Stimulated activated CD4-positive, alpha-beta T cell treated with anti-CD3 and anti-CD28 coated beads, Interleukin-1b, Interleukin-23, amount 100 ng/mL, for 4 hours (primary cell): ENCODE results near the gene TFRC.
"Not testable (repeated sequence)": the region's sequence is repeated elsewhere in the genome, so short reads cannot be mapped to it uniquely, and the experiment has no call there.

Experiments used
- DNase-seq, 2 donors: peaks; one replicate each; pipeline ENCODE4 v3.0.0-alpha.2; 2020; ENCODE audit warnings: low read depth in 2 of 2

Gene TFRC

DNA sequence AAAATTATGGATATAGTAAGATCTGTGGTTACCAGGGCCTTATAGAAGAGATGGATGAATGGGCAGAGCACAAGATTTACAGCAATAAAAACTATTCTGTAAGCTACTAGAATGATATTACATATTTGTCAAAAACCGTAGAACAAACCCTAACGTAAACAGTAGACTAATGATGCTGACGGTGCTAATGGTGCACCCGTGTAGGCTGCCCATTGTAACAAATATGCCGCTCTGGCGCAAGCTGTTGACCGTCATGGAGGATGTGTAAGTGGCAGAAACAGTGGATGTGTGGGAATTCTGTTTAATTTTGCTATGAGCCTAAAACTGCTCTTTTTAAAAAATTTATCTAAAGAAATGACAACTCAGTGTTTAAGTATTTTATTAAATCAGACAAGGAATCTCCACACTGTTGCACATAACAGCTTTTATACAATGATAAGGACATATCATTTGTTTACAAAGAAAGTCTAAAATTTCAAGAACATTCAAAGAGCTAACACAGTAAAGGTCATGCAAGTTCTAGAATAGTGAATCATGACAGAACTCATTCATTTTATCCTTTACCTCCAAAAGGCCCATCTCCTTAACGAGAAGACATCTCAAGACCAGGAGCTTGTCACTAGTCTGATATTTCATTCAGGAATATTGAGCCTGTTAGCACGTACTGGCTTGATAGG lies 32.8 kb downstream of the TFRC start:
- DNase-seq: no peak

DNA sequence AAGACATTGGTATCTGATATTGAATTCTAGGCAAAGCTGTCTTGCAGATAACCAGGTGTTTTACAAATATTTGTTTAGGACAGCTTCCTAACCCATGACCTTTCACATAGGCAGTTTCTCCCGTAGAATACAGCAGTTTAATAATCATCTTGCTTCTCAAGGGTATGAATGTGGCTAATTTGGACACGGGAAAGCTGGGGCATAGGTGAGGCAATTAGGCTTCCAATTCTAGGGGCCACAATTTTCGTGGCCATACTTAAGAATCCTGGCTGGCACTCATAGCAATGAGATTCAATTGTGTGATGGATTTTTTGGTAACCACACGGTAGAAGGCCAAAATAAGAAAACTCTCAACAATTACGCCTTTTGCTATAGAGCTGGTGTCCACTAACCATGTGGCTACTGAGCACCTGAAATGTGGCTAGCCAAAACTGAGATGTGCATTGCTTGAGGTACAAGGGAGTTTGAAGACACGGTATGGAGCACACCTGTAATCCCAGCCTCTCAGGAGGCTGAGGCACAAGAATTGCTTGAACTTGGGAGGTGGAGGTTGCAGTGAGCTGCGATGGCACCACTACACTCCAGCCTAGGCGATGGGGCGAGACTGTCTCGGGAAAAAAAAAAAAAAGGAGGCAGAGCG lies 34.4 kb downstream of the TFRC start:
- DNase-seq: no peak

- DNase-seq: no peak
Observed at GRCh38 chr3:196044513-196044912, 37.4 kb downstream of the TFRC start.

DNA sequence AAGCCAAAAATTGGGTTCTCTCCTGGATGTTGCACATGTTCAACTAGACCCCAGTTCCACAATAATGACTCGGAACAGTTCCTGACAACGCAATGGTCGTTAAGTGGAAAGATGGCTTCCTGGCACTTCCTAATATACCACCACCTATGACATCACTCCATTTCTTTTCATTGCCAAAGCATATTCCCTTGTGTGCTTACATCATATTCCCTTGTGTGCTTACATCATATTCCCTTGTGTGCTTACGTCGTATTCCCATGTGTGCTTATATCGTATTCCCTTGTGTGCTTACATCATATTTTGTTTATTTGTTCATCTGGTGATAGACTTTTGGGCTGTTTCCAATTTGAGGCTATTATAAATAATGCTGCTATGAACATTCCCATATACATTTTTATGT lies 39.2 kb downstream of the TFRC start:
- no peak for DNase-seq

DNA sequence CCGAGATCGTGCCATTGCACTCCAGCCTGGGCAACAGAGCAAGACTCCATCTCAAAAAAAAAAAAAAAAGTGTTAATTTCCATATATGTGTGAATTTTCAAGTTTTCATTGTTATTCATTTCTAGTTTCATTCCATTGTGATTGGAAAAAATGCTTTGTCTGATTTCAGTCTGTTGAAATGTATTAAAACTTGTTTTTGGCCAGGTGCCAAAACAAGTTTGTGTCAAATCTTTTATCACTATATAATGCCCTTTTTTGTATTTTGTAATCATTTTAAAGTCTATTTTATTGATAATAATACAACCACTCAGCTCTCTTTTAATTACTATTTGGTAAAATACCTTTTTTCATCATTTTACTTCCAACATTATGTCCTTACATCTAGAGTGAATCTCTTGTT lies 42.5 kb downstream of the TFRC start:
- no peak for DNase-seq

DNA sequence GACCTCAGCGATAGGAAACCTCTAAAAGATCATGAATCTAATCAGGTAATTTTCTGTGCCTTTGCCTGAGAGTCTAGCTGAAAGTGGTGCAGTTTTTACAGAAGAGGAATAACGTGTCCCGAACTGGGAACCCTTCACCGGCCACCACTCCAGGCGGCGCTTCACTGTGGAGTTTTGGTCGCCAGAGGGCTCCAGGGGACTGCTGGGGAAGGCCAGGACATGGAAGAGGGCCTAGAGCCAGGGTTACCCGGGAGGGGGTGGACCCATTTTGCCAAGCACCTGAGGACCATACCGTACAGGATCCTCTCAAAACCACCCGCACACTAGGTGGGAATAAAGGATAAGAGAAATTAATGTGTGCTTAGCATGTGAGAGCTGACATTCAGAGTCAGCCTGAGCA lies 55.8 kb downstream of the TFRC start:
- not testable (repeated sequence) for DNase-seq

GRCh38 chr3:196024968-196025367 lies 56.9 kb downstream of the TFRC start:
- DNase-seq: no peak

GRCh38 chr3:196023947-196024346 lies 57.9 kb downstream of the TFRC start:
- no peak for DNase-seq

DNA sequence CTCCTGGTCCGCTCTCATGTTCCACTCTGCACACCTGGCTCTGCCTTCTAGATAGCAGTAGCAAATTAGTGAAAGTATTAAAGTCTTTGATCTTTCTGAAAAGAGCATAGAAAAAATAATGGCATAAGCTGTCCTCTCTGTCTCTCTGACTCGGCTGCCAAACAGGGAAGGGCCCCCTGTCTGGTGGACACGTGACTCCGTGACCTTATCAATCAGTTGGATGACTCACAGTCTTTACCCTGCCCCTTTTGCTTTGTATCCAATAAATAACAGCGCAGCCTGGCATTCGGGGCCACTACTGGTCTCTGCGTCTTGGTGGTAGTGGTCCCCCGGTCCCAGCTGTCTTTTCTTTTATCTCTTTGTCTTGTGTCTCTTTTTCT lies 59.4 kb downstream of the TFRC start:
- DNase-seq: not testable (repeated sequence)

DNA sequence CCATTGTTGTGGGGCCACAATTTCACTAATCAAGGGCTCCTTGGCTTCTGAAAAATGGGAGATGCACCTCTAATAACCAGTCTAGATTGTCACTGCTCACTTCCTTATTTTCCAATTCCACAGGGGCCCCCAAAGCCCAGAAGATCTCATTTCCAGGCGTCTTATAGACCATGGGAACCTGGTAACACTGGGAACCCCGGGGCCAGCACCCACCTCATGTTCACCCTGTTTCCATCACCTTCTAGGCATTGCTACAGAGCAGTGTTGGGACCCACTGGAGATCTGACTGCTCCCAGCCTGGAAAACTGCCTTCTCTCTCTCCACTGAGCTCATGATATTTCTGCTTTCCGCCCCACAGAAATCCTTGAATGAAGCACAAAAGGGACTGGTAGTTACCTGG lies 61.5 kb downstream of the TFRC start:
- no peak for DNase-seq

GRCh38 chr3:196019576-196019975 lies 62.3 kb downstream of the TFRC start:
- not testable (repeated sequence) for DNase-seq

DNA sequence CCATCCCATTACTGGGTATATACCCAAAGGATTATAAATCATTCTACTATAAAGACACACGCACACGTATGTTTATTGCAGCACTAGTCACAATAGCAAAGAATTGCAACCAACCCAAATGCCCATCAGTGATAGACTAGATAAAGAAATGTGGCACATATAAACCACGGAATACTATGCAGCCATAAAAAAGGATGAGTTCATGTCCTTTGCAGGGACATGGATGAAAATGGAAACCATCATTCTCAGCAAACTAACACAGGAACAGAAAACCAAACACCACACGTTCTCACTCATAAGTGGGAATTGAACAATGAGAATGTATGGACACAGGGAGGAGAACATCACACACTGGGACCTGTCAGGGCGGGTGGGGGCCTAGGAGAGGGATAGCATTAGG lies 63.7 kb downstream of the TFRC start:
- not testable (repeated sequence) for DNase-seq

- DNase-seq: no peak
Observed at GRCh38 chr3:196016485-196016884, 65.4 kb downstream of the TFRC start.

GRCh38 chr3:196016059-196016458 lies 65.8 kb downstream of the TFRC start:
- DNase-seq: no peak

DNA sequence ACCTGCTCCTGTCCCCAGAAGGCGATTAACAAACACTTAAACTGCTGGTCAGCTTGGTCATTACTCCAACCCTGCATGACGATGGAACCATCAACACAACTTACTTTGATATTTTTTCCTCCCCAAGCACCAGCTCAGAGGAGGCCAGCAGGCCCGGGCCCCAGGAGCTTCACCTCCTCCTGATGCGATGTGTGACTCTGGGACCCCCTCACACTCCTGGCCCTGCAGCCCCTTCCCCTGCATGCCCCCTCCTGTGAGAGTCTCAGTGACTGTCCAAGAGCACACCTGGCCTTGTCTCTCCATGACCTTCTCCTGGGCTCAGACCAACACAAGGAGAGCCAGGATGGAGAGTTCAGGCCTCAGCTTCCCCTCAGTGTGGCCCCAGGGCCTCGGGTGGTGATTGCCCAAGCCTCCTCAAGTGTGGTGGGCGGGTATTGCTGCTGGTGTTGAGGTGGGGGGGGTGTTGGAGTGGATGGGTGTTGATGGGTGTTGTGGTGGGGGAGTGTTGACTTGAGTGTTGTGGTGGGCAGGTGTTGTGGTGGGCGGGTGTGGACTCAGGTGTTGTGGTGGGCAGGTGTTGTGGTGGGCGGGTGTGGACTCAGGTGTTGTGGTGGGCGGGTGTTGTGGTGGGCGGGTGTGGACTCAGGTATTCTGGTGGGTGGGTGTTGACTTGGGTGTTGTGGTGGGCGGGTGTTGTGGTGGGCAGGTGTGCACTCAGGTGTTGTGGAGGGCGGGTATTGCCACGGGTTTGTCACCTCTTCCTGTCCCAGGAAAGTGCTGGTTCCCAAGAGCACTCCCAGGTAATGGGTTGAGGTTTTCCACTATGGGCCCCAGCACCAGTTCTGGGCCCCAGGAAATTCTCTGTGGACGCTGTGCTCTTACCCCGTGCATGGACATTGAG lies 68.1 kb downstream of the TFRC start:
- DNase-seq: no peak

GRCh38 chr3:196012941-196013476 lies 68.9 kb downstream of the TFRC start:
- no peak for DNase-seq

DNA sequence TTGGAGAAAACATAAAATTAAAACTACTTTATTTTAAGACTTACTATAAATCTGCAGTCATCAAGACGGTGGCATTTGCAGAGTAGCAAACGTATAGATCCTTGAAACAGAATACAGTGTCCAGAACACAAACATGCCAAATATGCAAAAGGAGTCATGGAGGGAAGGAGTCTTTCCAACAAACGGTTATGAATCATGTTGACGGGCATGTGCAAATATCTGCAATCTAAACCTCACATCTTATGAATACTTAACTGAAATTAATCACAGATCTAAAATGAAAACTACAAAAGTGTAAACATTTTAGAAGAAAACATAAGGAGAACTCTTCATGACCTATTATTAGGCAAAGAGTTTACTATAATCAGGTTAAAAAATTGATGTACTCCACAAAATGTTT lies 69.4 kb downstream of the TFRC start:
- DNase-seq: no peak

DNA sequence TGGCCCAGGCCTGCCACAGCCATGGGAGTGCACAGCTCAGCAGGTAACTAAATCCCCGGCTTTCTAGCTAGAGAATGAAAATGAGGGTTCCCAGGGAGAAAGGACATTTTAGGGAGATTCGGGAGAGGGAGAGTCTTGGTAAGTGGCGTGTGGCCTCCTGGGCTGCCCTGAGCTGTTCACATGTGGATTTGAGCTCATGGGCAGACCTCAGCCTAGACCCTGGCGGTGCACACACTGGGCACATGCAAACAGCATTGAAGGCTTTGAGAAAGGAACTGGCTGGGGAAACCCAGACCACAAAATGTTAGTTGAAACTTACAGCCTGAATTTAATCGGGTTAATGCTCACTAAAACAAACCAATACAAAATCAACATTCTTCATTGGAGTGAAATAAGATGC lies 72.4 kb downstream of the TFRC start:
- DNase-seq: no peak

DNA sequence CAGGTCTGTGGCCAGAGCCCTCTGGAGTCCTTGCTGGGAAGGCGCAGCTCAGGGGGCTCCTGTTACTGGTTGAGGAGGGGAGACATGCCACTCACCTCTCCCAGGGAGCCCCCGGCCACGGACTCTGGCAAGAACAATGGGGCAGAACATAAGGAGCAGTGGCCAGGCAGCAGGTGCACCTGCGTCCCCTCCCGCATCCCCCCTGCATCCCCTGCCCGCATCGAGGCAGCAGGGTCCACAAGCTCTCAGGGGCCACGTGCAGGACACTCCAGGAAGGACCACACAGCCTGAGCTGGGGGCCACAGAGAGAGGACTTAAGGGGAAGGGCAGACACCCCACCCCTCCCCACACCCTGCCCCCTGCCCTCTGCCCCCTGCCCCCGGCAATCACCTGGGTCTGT lies 73.0 kb downstream of the TFRC start:
- no peak for DNase-seq

- no peak for DNase-seq
Observed at GRCh38 chr3:196008387-196008786, 73.5 kb downstream of the TFRC start.

DNA sequence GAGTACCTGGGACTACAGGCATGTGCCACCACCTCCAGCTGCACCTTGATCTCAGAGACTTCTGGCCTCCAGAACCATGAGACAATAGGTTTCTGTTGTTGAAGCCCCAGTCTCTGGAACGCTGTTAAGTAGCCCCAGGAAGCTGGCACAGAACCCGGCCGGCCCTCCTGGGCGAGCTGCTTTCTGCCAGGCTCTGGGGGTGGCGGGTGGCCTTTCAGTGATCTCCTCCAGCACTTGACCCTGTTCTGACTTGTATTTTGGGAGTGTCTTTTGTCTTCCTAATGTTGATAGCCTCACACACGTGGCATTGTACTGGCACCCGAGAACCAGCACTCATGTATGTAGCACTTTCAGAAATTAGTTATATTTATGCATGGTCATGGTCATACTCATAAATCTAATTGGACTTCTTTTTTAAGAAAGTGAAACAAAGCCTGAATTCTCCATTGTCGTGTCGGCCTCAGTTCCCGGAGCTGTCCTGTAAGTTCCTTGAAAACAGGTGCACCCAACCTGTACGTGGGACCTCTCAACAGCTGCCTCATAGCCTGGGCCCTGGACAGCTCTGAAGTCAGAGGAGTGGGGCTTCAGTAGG lies 74.0 kb downstream of the TFRC start:
- no peak for DNase-seq

- not testable (repeated sequence) for DNase-seq
Observed at GRCh38 chr3:196005338-196005737, 76.6 kb downstream of the TFRC start.
